WTC11 (cell line): ENCODE measurements around the gene ZBTB21. TPM values are rescaled to one million over a fixed set of nuclear protein-coding genes. Genes with fewer than 3 reads are reported as not detected.

Experiments used
- ATAC-seq: fragments of 200-7000 bp; cut with Tn5 transposase; 2 replicates; pipeline ENCODE4 v1.10.0; 2021; ENCODE audit warnings: mild to moderate bottlenecking, moderate library complexity
- Bru-seq: library from RNA; stranded (reverse); fragments of 400-500 nt; gene quantifications from one replicate; lab custom pipeline; 2021; lab: Mats Ljungman, UMichigan
- CTCF ChIA-PET: fragments of 300-600 bp; sonication (Branson Sonifier 250); formaldehyde crosslinking; loops from one replicate; lab custom pipeline; 2021; ENCODE audit warnings: antibody characterized with exemption; lab: Charles Lee
- POLR2A ChIA-PET: fragments of 350-600 bp; sonication (Branson Sonifier 250); formaldehyde crosslinking; loops from one replicate; lab custom pipeline; 2021; ENCODE audit warnings: antibody characterized with exemption; lab: Charles Lee
- DNase-seq: peaks from one replicate; pipeline ENCODE4 v3.0.0; 2021; ENCODE audit warnings: low spot score
- H3K27ac Mint-ChIP-seq: 2 replicates; pipeline ENCODE4 v1.8.0; 2021; ENCODE audit warnings: mixed read lengths
- H3K27me3 Mint-ChIP-seq: 2 replicates; pipeline ENCODE4 v1.8.0; 2021; ENCODE audit warnings: low read depth, mild to moderate bottlenecking, moderate library complexity, mixed read lengths
- H3K36me3 Mint-ChIP-seq: 2 replicates; pipeline ENCODE4 v1.8.0; 2021; ENCODE audit warnings: mixed read lengths
- H3K4me1 Mint-ChIP-seq: 2 replicates; pipeline ENCODE4 v1.8.0; 2022; ENCODE audit warnings: mixed read lengths
- H3K4me3 Mint-ChIP-seq: 2 replicates; pipeline ENCODE4 v1.8.0; 2021; ENCODE audit warnings: mild to moderate bottlenecking, moderate library complexity, mixed read lengths
- H3K9me3 Mint-ChIP-seq: 2 replicates; pipeline ENCODE4 v1.8.0; 2021; ENCODE audit warnings: mixed read lengths
- CBFB ChIP-seq: sonication (generic); formaldehyde crosslinking; IDR thresholded peaks from 2 replicates; pipeline ENCODE4 v1.8.1; 2022; ENCODE audit warnings: mild to moderate bottlenecking, low read depth, missing genetic modification reagents
- EMX1 ChIP-seq: fragments of 250-450 bp; sonication (Bioruptor Pico); IDR thresholded peaks from 2 replicates; pipeline ENCODE4 v1.8.0; 2021; ENCODE audit warnings: mild to moderate bottlenecking
- ETV6 ChIP-seq: sonication (generic); formaldehyde crosslinking; IDR thresholded peaks from 2 replicates; pipeline ENCODE4 v1.8.1; 2022; ENCODE audit warnings: mild to moderate bottlenecking, missing genetic modification reagents
- FOXJ3 ChIP-seq: sonication (generic); formaldehyde crosslinking; IDR thresholded peaks from 2 replicates; pipeline ENCODE4 v1.9.0; 2021; ENCODE audit warnings: missing genetic modification reagents, mild to moderate bottlenecking, borderline replicate concordance
- GABPB1 ChIP-seq: sonication (generic); formaldehyde crosslinking; IDR thresholded peaks from 2 replicates; pipeline ENCODE4 v1.8.1; 2023; ENCODE audit warnings: mild to moderate bottlenecking, missing genetic modification reagents
- GRHL2 ChIP-seq: fragments of 250-450 bp; sonication (Bioruptor Pico); IDR thresholded peaks from 2 replicates; pipeline ENCODE4 v1.8.0; 2022; ENCODE audit warnings: mild to moderate bottlenecking, moderate library complexity; ENCODE audit not compliant: insufficient replicate concordance, severe bottlenecking
- KAT7 ChIP-seq: sonication (generic); formaldehyde crosslinking; IDR thresholded peaks from 2 replicates; pipeline ENCODE4 v1.8.1; 2023; ENCODE audit warnings: missing genetic modification reagents, mild to moderate bottlenecking, borderline replicate concordance
- MXD4 ChIP-seq: fragments of 250-450 bp; sonication (Bioruptor Pico); IDR thresholded peaks from 2 replicates; pipeline ENCODE4 v1.8.0; 2021; ENCODE audit warnings: mild to moderate bottlenecking, moderate library complexity, borderline replicate concordance
- SMAD4 ChIP-seq: sonication (generic); formaldehyde crosslinking; IDR thresholded peaks from 2 replicates; pipeline ENCODE4 v1.8.0; 2022; ENCODE audit warnings: mild to moderate bottlenecking, missing genetic modification reagents
- SOX15 ChIP-seq: fragments of 250-450 bp; sonication (Bioruptor Pico); IDR thresholded peaks from 2 replicates; pipeline ENCODE4 v1.9.0; 2021; ENCODE audit warnings: mild to moderate bottlenecking
- TCF7 ChIP-seq: sonication (generic); formaldehyde crosslinking; IDR thresholded peaks from 2 replicates; pipeline ENCODE4 v1.8.0; 2022; ENCODE audit warnings: mild to moderate bottlenecking, low read depth, missing genetic modification reagents, moderate library complexity
- TEAD1 ChIP-seq: sonication (generic); formaldehyde crosslinking; IDR thresholded peaks from 2 replicates; pipeline ENCODE4 v1.8.0; 2022; ENCODE audit warnings: mild to moderate bottlenecking, missing genetic modification reagents
- TP53 ChIP-seq: sonication (generic); formaldehyde crosslinking; IDR thresholded peaks from 2 replicates; pipeline ENCODE4 v1.8.1; 2023; ENCODE audit warnings: mild to moderate bottlenecking, missing genetic modification reagents
- ZBTB21 ChIP-seq: sonication (generic); formaldehyde crosslinking; IDR thresholded peaks from 2 replicates; pipeline ENCODE4 v1.8.1; 2023; ENCODE audit warnings: mild to moderate bottlenecking, missing genetic modification reagents, borderline replicate concordance
- ZNF219 ChIP-seq: sonication (generic); formaldehyde crosslinking; IDR thresholded peaks from 2 replicates; pipeline ENCODE4 v1.8.0; 2023; ENCODE audit warnings: missing genetic modification reagents, mild to moderate bottlenecking, borderline replicate concordance
- ZNF232 ChIP-seq: sonication (generic); formaldehyde crosslinking; IDR thresholded peaks from 2 replicates; pipeline ENCODE4 v1.8.0; 2022; ENCODE audit warnings: mild to moderate bottlenecking, missing genetic modification reagents
- ZNF423 ChIP-seq: fragments of 250-450 bp; sonication (Bioruptor Pico); IDR thresholded peaks from 2 replicates; pipeline ENCODE4 v2.1.2; 2022; ENCODE audit warnings: mild to moderate bottlenecking, moderate library complexity
- long read RNA-seq, 3 experiments: library from RNA in 1 of 3; library from capped mRNA in 1 of 3; library from polyadenylated mRNA in 1 of 3; unstranded in 2 of 3; stranded (forward) in 1 of 3; transcript quantifications; one replicate each; pipeline ENCODE4 v2.0.0, GENCODE V29; 2021
- total RNA-seq: library from RNA; stranded (reverse); gene quantifications from 3 replicates; pipeline ENCODE4 v1.2.3, GENCODE V29; 2021
- TF ChIP-seq, protein P1 (sequence below): sonication (generic); formaldehyde crosslinking; IDR thresholded peaks from 2 replicates; pipeline ENCODE4 v1.8.1; 2022; ENCODE audit warnings: low read depth, missing genetic modification reagents, borderline replicate concordance
- TF ChIP-seq, protein P2 (sequence below): sonication (generic); formaldehyde crosslinking; IDR thresholded peaks from 2 replicates; pipeline ENCODE4 v1.8.1; 2022; ENCODE audit warnings: mild to moderate bottlenecking, moderate library complexity, missing genetic modification reagents
- TF ChIP-seq, protein P3 (sequence below): sonication (generic); formaldehyde crosslinking; IDR thresholded peaks from 2 replicates; pipeline ENCODE4 v1.8.1; 2022; ENCODE audit warnings: missing genetic modification reagents, borderline replicate concordance
- TF ChIP-seq, protein P4 (sequence below): sonication (generic); formaldehyde crosslinking; IDR thresholded peaks from 2 replicates; pipeline ENCODE4 v1.8.1; 2023; ENCODE audit warnings: mild to moderate bottlenecking, missing genetic modification reagents, moderate library complexity
- TF ChIP-seq, protein P5 (sequence below): sonication (generic); formaldehyde crosslinking; IDR thresholded peaks from 2 replicates; pipeline ENCODE4 v1.8.1; 2023; ENCODE audit warnings: mild to moderate bottlenecking, missing genetic modification reagents
- TF ChIP-seq, protein P6 (sequence below): fragments of 250-450 bp; sonication (Bioruptor Pico); IDR thresholded peaks from 2 replicates; pipeline ENCODE4 v2.1.2; 2022; ENCODE audit warnings: mild to moderate bottlenecking, moderate library complexity
- TF ChIP-seq, protein P7 (sequence below): fragments of 250-450 bp; sonication (Bioruptor Pico); IDR thresholded peaks from 2 replicates; pipeline ENCODE4 v1.9.0; 2021; ENCODE audit warnings: mild to moderate bottlenecking, borderline replicate concordance

The ZBTB21 gene
- total RNA-seq (13.8 to 14.2 TPM (median 14.2 TPM) in 3 replicates), Bru-seq, nascent RNA (percentile 85 among the genes with signal in this experiment)
- long read RNA-seq, experiment 1, full-length matches to known transcripts = 27 of 55 reads
- long read RNA-seq, experiment 1, partial matches to known transcripts = 2 of 55 reads
- long read RNA-seq, experiment 1, other reads (novel, unspliced or antisense) = 26 of 55 reads
- long read RNA-seq, experiment 2, full-length matches to known transcripts = 2 of 9 reads
- long read RNA-seq, experiment 2, partial matches to known transcripts = 0 of 9 reads
- long read RNA-seq, experiment 2, other reads (novel, unspliced or antisense) = 7 of 9 reads
- long read RNA-seq, experiment 3, full-length matches to known transcripts = 1 of 1 reads
- long read RNA-seq, experiment 3, partial matches to known transcripts = 0 of 1 reads
- long read RNA-seq, experiment 3, other reads (novel, unspliced or antisense) = 0 of 1 reads

DNA sequence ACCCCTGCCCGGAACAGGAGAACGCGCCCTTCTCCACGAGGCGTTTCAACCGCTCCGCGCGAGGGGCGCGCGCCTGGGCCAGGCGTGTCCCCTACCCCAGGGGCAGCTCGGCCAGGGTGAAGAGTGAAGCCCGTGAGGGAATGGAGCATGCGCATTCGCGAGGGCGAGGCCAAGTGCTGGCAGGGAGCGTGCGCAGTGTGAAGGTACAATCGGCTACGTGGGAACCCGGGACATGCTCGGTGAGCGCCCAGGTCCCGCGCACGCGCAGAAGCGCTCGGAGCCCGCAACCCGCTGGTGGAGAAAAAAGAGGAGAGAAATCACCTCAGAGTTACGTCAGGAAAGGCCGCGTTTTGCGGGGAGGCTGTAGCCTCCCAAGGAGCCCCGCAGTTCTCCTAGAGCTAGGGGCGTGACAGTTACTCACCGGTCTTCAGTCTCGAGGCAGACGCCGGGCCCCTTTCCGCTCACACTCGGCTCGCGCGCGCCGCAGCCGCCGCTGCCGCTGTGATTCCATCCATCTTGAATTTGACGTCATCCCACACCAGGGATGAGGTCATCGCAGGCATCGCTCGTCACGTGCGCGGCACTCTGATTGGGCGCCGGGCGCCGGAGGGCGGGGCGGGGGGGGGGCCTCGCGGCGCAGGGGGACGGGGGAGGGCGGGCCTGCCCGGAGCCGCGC is at the start of gene ZBTB21:
TSS of gene ZBTB21 (minus strand) at position 530 of the 676 bp plus-strand sequence. CDS start 16,265 bp downstream, outside the sequence.
- ATAC-seq = peak; percentile 90
- Mint-ChIP-seq H3K4me1 (peaks cover 12% of the 10 kb centered on the region), H3K27me3 (peaks cover 28% of the 10 kb centered on the region), H3K4me3 (peak within 1 kb of the TSS; percentile 90), H3K9me3 (peaks cover 8% of the 10 kb centered on the region), H3K36me3 (peaks cover 6% of the 10 kb centered on the region), H3K27ac (peak within 1 kb of the TSS; percentile 100)
- CTCF ChIA-PET = interaction anchor here (0.9 to 2.1 kb wide), 3 partner anchors 83 to 107 kb away, joined by 3 to 5 read pairs (median 5); no protein-coding TSS in a partner anchor
- DNase-seq = peak; percentile 97
- POLR2A ChIA-PET = interaction anchor here (0.6 kb wide), 1 partner anchor 99 kb away, joined by 3 read pairs; no protein-coding TSS in a partner anchor
- TF ChIP-seq SOX15 (CRISPR knock-in tag) (no peak), GABPB1 (CRISPR knock-in tag) (no peak), ZNF423 (CRISPR knock-in tag) (no peak), EMX1 (CRISPR knock-in tag) (no peak), GRHL2 (CRISPR knock-in tag) (no peak), CBFB (CRISPR knock-in tag) (no peak), MXD4 (no peak), ZBTB21 (CRISPR knock-in tag) (peak; percentile 99), SMAD4 (CRISPR knock-in tag) (no peak), TCF7 (no peak), TP53 (no peak; the same call in 1 of the 2 replicates), ETV6 (CRISPR knock-in tag) (0 out of 2 replicates have a peak, but pooled peaks have one; percentile 11), KAT7 (CRISPR knock-in tag) (no peak), ZNF232 (CRISPR knock-in tag) (peak; percentile 61; the same call in 1 of the 2 replicates), ZNF219 (CRISPR knock-in tag) (no peak), FOXJ3 (no peak), TEAD1 (CRISPR knock-in tag) (peak; percentile 79)
- TF ChIP-seq, protein P1, sequence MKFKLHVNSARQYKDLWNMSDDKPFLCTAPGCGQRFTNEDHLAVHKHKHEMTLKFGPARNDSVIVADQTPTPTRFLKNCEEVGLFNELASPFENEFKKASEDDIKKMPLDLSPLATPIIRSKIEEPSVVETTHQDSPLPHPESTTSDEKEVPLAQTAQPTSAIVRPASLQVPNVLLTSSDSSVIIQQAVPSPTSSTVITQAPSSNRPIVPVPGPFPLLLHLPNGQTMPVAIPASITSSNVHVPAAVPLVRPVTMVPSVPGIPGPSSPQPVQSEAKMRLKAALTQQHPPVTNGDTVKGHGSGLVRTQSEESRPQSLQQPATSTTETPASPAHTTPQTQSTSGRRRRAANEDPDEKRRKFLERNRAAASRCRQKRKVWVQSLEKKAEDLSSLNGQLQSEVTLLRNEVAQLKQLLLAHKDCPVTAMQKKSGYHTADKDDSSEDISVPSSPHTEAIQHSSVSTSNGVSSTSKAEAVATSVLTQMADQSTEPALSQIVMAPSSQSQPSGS = no peak
- TF ChIP-seq, protein P2, sequence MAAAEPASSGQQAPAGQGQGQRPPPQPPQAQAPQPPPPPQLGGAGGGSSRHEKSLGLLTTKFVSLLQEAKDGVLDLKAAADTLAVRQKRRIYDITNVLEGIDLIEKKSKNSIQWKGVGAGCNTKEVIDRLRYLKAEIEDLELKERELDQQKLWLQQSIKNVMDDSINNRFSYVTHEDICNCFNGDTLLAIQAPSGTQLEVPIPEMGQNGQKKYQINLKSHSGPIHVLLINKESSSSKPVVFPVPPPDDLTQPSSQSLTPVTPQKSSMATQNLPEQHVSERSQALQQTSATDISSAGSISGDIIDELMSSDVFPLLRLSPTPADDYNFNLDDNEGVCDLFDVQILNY (CRISPR knock-in tag) = no peak; the same call in 1 of the 2 replicates
- TF ChIP-seq, protein P3, sequence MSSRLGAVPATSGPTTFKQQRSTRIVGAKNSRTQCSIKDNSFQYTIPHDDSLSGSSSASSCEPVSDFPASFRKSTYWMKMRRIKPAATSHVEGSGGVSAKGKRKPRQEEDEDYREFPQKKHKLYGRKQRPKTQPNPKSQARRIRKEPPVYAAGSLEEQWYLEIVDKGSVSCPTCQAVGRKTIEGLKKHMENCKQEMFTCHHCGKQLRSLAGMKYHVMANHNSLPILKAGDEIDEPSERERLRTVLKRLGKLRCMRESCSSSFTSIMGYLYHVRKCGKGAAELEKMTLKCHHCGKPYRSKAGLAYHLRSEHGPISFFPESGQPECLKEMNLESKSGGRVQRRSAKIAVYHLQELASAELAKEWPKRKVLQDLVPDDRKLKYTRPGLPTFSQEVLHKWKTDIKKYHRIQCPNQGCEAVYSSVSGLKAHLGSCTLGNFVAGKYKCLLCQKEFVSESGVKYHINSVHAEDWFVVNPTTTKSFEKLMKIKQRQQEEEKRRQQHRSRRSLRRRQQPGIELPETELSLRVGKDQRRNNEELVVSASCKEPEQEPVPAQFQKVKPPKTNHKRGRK (CRISPR knock-in tag) = no peak
- TF ChIP-seq, protein P4, sequence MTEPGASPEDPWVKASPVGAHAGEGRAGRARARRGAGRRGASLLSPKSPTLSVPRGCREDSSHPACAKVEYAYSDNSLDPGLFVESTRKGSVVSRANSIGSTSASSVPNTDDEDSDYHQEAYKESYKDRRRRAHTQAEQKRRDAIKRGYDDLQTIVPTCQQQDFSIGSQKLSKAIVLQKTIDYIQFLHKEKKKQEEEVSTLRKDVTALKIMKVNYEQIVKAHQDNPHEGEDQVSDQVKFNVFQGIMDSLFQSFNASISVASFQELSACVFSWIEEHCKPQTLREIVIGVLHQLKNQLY (CRISPR knock-in tag) = no peak
- TF ChIP-seq, protein P5, sequence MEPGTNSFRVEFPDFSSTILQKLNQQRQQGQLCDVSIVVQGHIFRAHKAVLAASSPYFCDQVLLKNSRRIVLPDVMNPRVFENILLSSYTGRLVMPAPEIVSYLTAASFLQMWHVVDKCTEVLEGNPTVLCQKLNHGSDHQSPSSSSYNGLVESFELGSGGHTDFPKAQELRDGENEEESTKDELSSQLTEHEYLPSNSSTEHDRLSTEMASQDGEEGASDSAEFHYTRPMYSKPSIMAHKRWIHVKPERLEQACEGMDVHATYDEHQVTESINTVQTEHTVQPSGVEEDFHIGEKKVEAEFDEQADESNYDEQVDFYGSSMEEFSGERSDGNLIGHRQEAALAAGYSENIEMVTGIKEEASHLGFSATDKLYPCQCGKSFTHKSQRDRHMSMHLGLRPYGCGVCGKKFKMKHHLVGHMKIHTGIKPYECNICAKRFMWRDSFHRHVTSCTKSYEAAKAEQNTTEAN (CRISPR knock-in tag) = no peak
- TF ChIP-seq, protein P6, sequence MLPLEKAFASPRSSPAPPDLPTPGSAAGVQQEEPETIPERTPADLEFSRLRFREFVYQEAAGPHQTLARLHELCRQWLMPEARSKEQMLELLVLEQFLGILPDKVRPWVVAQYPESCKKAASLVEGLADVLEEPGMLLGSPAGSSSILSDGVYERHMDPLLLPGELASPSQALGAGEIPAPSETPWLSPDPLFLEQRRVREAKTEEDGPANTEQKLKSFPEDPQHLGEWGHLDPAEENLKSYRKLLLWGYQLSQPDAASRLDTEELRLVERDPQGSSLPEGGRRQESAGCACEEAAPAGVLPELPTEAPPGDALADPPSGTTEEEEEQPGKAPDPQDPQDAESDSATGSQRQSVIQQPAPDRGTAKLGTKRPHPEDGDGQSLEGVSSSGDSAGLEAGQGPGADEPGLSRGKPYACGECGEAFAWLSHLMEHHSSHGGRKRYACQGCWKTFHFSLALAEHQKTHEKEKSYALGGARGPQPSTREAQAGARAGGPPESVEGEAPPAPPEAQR = no peak
- TF ChIP-seq, protein P7, sequence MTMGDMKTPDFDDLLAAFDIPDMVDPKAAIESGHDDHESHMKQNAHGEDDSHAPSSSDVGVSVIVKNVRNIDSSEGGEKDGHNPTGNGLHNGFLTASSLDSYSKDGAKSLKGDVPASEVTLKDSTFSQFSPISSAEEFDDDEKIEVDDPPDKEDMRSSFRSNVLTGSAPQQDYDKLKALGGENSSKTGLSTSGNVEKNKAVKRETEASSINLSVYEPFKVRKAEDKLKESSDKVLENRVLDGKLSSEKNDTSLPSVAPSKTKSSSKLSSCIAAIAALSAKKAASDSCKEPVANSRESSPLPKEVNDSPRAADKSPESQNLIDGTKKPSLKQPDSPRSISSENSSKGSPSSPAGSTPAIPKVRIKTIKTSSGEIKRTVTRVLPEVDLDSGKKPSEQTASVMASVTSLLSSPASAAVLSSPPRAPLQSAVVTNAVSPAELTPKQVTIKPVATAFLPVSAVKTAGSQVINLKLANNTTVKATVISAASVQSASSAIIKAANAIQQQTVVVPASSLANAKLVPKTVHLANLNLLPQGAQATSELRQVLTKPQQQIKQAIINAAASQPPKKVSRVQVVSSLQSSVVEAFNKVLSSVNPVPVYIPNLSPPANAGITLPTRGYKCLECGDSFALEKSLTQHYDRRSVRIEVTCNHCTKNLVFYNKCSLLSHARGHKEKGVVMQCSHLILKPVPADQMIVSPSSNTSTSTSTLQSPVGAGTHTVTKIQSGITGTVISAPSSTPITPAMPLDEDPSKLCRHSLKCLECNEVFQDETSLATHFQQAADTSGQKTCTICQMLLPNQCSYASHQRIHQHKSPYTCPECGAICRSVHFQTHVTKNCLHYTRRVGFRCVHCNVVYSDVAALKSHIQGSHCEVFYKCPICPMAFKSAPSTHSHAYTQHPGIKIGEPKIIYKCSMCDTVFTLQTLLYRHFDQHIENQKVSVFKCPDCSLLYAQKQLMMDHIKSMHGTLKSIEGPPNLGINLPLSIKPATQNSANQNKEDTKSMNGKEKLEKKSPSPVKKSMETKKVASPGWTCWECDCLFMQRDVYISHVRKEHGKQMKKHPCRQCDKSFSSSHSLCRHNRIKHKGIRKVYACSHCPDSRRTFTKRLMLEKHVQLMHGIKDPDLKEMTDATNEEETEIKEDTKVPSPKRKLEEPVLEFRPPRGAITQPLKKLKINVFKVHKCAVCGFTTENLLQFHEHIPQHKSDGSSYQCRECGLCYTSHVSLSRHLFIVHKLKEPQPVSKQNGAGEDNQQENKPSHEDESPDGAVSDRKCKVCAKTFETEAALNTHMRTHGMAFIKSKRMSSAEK (CRISPR knock-in tag) = no peak
